HG02884 (cell line): ENCODE results near the gene RYR2.

Source experiments
- ATAC-seq: cut with Tn5 transposase; IDR thresholded peaks from one replicate; pipeline ENCODE4 v1.9.1; 2021; ENCODE audit warnings: mild to moderate bottlenecking, moderate library complexity; ENCODE audit not compliant: unreplicated experiment

RYR2 gene

DNA sequence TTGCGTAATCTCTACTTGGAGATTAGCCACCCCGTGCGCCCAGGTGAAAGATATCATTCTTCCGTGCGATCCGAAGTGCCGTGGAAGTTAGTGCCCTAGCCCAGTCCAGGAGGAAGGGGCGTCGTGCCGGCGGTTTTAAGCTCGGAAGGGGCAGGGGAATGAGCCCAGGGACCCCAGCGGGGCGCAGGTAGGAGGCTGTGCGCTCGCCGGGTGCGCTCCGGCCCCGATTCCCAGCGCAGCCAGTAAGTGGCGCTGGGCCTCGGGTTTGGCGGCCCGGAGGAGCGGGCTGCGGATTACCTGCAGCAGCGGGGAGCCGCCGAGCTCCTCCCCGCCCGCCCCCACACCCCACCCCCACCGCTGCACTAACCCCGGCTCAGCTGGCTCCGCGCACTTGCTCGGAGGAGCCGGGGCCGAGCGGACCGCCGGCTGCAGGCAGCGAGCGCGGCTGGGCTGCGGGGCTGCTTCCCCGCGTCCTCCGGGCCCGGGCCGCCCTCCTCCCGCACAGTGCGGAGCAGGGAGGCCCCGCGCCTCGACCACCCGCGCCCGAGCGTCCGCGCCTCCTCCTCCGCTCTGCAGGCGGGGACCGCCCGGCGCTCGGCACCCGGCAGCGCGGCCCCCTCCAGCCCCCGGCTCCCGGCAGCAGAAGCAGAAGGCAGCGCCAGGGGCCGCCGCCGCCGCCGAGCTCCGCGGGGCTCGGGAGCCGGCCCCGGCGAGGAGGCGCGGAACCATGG is at the start of gene RYR2:
Gene RYR2 (plus strand): TSS at position 390 of the 731 bp plus-strand sequence. CDS start 338 bp downstream, at position 728.
- ATAC-seq, result no peak

DNA sequence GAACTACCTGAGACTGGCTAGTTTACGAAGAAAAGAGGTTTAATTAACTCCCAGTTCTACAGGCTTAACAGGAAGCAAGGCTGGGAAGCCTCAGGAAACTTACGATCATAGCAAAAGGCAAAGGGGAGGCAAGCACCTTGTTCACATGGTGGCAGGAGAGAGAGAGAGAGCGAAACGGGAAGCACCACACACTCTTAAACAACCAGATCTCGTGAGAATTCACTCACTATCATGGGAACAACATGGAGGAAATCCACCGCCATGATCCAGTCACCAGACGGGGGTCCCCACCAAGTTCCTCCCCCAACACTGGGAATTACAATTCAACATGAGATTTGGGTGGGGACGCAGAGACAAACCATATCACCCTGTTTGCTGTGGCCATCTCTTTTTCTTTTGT is 49.5 kb upstream of the RYR2 start:
- no peak for ATAC-seq

DNA sequence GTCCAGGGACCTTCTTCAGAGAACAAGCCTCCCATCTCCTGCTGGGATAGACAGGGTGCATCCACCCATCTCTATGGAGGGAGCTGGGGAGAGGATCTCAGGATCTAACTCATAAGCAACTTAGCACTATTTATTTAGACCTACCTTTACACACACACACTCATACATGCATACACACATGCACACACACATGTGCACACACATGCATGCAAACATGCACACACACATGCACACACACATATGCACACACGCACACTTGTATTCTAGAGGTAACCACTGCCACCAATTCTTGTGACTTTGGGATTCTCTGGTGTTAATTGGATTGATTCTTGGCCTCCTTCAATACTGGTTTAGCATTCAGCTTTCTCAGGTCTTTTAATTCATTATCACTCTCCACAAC is 47.5 kb upstream of the RYR2 start:
- ATAC-seq, result no peak

DNA sequence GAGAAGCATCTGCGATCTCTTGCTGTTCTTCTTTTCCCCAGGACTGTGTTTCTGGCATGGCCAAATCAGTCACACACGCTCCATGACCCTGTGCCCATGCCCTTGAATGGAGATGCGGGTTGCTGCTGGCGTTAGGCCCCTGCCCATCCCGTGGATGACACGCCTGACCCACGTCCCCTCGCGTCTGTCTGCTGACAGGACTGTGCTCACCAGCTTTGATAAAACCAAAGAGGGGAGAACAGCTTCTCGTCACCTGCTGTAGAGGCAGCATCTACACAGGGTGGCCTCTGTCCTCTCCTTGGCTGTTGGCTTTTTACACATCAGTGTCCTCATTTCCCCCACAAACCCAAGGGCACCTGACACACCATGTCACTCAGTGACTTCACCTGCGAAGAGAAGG is 44.6 kb upstream of the RYR2 start:
- ATAC-seq, result no peak

DNA sequence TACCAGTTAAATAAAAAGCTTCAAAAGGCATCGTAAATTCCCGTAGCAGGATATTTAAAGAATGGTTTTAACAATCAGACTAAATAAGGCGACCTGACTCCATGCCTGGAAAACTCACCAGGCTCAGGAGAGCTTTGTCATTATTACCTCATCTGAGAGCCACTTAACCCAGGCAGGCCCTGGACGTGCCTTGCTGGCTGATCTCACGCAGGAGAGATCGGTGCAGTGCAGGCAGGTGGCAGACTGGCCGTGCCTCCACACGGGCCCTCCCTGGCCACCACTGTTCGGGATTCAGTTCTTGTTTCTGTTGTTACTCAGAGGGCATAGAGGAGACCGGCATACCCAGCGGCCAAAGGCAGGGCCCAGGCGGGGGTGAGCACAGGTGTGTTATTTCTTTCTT is 44.1 kb upstream of the RYR2 start:
- no peak for ATAC-seq

DNA sequence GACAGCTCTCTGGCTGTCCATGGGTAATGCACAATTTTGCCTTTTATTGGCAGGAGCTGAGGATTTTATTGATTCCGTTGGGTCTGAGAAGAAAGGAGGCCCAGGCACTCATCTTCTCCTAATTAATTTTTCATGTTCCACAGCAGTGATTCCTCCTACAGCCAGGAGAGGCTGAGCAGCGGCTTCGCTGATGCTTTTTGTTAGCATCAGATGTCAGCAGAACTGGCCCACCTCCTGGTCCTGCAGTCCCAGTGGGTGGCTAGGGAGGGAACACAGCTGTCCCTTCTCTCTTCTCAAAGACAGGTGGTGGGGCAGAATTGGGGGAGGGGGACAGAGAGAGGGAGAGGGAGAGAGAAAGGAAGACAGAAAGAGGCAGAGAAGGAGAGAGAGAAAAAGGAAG is 43.4 kb upstream of the RYR2 start:
- no peak for ATAC-seq

DNA sequence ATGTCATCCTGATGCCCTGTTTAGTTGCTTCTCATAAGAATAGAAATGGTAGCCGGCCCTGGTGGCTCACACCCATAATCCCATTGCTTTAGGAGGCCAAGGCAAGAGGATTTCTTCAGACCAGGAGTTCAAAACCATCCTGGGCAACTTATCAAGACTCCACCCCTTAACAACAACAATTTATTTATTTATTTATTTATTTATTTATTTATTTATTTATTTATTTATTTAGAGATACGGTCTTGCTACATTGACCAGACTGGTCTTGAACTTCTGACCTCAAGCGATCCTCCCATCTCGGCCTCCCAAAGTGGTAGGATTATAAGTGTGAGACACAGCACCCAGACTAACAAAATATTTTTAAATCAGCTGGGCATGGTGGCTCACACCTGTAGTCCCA is 41.8 kb upstream of the RYR2 start:
- ATAC-seq, result no peak

DNA sequence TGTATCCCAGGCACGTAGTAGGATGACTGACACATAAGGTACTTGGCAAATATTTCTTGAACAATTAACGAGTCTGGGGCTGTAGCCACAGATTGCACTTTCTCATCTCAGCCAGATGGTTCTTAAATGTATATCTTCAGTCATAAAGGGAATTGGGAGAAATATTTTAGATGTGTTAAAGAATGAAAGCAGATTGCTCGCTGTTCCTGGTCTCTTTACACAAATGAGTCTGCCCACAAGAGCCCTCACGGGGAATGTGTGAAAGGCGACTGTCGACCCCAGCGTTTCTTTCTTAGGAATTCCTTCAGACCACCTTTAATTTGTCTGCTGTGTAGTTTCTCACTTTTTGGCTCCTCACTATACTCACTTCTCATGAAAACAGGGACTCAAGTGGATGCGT is 38.5 kb upstream of the RYR2 start:
- ATAC-seq, result no peak

DNA sequence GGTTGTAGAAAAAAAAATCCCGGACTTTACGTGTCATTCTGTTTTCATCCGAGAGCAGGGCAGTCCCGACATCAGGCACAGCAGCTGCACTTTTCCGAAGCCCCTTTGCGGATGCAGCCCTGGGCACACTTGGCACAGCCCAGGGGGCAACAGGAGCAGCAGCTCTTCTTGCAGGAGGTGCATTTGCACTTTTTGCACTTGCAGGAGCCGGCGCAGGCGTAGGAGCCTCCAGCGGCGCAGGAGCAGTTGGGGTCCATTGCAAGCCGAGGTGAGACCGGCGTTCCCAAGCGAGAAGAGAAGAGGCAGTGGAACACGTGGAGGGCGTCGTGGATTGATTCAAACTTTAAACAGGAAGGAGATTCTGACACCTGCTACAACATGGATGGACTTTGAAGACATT is 37.9 kb upstream of the RYR2 start, which contains the start of gene MT1HL1:
Gene MT1HL1 (minus strand): TSS at position 326 of the 400 bp plus-strand sequence. CDS start 69 bp downstream, at position 257.
- ATAC-seq, result no peak

DNA sequence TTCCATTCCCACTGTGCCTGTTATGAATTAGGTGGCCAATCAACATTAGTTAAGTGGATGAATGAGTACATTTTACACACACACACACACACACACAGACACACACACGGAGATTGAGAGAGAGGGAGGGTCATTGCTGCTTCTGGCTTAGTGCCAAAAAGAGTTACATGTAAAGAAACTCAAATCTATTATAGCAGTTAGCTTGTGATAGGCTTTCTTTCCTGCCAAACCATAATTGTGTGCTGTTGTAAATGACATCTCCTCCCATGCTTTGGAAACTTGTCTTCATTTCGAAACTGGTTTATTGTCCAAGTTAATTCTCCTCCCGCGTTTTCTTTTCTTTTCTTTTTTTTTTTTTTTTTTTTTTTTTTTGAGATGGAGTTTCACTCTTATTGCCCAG is 36.3 kb upstream of the RYR2 start:
- ATAC-seq, result no peak

DNA sequence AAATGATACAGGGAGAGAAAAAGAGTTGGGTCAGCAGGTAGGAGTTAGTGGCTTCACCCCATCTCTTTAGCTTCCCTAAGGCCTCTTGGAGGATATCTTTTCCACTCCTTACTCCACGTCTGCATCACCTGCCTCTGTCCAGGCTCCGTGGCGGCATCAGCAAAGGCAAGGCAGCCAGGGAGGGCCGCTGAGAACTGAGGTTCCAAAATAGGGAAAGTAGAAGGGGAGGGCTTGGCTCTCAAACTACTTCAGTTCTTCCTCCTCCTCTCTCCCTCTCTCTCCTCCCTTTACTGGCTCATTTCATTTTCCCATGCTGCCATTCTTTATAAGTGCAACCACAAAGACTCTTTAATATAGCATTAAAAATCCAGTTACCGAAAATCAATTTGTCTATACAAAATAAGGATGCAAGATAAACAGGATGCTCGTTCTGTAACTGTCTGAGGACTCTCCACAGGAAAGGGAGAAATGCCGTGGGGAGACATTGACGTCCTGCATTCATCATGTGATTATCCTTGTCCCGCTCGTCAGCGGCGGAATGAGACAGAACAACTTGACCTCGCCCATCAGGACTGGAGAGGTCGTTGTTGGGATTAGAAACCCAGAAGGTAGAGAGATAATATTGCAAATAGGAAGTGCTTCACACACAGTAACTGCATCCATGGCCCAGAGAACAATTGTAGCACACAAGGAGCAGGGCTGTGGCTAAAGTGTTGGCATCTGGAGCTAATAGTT is 34.7 kb upstream of the RYR2 start:
- ATAC-seq, result no peak

DNA sequence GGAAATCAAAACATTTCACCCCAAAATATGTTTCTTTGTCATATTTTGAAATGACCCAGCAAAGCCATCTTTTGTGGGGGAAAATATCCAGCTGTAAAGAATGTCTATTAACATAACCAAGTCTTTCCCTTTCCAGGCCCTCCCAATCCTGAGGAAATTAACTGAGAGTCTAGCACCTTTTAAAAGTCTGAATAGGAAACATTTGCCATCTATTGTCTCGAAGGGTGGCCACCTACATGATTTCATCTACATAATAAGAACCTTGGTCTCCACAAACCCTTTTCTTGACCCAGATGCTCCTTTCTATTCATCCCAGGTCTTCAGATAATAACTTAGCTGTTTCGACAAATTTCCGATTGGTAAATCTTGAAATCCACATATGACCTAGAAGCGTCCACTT is 32.4 kb upstream of the RYR2 start:
- no peak for ATAC-seq

DNA sequence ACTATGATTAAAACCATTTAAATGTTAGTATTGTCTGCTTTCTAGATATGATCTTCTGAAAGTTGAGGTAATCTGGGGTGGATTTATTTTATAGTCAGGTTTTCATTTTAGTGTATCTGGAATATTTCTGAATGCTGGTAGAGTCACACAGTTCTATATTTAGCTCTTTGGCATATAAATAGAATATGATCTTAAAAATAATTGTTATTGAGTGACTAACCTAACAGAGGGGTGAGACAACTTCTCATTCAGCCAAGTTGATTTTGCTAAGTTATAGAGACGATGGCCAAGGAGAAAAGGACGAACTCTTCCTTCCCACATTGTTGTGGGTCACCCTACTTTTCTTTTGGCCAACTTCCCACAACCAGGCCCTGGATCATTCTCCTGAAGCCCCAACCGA is 30.6 kb upstream of the RYR2 start:
- ATAC-seq, result no peak

DNA sequence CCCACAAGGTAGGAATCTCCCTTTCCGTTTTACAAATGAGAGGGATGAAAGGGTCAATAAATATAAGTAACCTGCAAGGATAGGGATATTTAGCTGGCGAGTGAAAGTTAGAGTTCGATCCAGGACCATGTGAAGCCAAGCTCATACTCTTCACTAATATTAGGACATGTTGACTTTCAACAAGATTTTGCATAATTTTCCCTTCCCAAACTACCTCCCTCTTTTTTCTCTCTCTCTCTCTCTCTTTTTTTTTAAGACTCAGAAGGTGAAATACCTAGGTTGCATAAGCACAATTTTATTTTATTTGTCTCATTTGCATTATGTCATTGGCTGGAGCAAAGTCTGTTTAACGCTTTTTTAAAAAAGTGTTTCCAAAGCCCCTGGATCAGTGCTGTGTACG is 29.6 kb upstream of the RYR2 start:
- no peak for ATAC-seq

DNA sequence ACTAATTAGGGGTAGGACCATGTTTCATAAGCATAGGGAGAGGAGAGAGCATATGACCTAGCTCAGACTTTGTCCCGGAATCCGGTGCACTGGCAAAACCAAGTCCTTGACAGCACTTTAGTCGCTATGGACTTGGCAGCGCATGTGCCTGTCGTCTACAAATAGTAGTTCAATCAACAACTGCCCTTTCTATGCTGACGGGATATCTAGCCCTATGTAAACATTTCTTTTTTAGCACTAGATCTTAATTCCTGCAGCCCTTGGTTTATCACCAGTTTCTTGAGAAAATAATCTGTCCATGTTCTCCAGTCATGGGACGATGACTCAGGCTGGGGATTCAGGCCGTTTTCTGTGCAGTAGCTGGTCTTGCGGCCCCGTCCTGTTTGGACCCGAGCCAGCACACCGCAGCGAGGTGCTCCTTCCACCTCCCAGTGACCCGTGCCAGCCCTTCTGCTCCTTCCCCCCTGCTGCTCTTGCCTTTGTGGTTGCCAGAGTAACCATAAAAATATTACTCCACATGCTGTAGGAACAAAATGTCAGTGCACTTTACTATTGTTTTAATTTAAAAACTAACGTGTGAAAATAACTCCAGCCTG is 29.1 kb upstream of the RYR2 start:
- no peak for ATAC-seq

DNA sequence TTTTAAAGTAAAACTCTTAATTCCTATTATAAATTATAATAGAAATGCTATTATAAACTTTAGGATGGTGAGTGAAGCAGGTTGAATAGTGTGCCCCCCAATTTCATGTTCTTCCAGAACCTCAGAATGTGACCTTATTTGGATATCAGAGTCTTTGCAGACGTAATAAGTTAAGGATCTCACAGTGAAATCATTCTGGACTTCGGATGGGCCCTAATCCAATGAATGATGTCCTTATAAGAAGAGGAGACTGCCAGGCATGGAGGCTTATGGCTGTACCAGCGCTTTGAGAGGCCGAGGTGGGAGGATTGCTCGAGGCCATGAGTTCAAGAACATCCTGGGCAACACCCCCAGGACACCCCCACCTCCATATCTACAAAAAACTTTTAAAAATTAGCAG is 28.4 kb upstream of the RYR2 start:
- ATAC-seq, result no peak

DNA sequence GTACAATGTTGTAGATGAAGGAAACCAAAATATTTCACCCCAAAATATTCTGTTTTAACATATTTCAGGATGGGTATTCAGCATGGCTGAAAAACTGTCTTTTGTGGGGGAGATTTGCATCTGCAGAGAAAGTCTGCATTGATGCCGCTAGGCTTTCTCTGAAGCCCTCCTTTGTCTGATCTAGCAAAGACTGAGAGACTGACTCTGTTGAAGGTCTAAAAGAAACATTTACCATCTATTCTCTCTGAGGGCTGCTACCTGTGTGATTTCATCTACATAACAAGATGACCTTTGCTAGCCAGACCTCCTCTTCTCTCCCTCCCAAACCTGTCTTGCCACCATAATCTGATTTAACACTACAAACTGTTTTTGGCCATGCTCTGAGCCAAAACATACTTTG is 25.4 kb upstream of the RYR2 start:
- ATAC-seq, result no peak

DNA sequence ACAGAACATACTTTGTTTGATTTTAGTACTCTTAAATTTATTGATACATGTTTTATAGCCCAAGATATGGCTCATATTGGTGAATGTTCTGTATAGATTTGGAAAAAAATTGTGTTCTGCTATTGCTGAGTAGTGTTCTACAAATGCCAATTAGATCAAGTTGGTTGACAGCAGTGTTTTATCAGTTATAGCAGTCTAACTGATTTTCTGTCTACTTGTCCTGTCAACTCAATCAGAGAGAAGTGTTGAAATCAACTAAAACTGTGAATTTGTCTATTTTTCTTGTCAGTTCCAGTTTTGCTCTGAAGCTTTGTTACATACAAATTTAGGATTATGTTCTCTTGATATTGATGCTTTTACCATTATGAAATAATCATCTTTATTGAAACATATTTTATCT is 23.1 kb upstream of the RYR2 start:
- ATAC-seq, result no peak

DNA sequence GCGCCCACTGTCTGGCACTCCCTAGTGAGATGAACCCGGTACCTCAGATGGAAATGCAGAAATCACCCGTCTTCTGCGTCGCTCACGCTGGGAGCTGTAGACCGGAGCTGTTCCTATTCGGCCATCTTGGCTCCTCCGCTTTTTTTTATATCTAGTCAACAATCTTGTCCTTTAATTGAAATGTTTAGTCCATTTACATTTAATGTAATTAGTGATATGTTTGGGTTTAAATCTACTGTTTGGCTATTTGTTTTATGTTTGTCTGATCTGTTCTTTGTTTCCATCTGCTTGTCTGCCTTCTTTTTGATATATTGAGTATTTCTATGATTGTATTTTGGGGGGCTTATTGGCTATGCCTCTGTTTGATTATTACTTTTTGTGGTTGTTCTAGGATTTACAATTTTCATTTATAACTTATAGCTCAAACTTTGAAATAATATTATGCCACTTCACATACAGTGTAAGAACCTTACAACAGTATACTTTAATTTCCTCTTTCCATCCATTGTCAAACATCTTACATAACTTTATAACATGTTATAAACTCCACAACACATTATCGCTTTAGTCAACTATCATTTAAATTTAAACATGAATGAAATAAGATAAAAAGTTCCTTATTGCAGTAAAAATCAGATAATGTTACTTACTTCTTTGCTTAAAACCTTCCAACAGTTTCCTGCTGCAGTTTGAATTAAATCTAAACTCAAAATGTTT is 16.5 kb upstream of the RYR2 start:
- no peak for ATAC-seq

DNA sequence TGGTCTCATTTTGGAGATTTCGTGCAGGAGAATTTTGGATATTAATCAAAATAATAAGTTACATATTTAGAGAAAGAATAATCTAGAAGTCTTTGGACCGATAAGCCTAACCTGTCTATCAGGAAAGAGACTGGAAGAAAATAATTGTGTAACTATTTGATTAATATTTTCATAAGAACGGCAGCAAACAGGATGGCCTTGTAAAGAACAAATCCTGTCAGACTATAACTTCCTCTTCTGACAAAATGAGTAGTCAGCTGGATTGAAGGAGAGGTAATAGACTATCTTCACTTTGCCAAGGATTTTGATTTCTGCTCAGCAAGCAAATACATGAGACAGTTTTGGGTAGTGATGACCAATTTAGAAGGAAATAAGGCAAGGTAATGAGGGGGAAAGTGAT is 12.7 kb upstream of the RYR2 start:
- no peak for ATAC-seq

DNA sequence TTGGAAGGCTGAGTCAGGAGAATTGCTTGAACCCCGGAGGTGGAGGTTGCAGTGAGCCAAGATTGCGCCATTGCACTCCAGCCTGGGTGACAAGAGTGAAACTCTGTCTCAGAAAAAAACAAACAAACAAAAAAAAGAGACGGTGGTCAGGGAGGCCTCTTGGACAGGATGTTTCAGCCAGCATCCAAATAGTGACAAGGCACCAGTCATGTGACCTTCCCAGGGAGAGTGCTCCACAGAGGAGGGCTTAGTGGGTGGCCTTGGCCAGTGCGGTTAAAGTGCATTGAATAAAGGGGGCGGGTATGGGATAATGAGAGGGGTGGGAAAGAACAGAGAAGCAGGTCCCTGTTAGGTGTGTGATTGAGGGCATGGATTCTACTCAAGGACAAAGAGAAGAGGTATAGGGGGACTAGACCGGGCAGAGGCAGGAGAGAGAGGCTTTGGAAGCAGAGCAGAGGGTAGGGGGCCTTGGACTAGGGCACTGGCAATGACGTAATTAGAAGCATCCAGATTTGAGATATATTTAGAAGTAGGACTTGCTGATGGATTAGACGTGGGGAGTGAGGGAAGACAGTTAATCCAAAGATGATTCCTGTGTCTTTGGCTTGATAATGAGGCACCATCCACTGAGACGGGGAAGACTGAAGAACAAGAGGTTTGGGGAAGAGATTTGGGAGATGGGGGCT is 12.0 kb upstream of the RYR2 start:
- no peak for ATAC-seq
